ENCODE measurements around the gene HAUS7. TPM values are rescaled to one million over a fixed set of nuclear protein-coding genes. Genes with fewer than 3 reads are reported as not detected.

Gene HAUS7
- total RNA-seq, 1 donor from 2014 or later, result 60.3 TPM

- DNase-seq (ENCODE audit: extremely low spot score, unreplicated experiment), result no peak
- Mint-ChIP-seq H3K4me1 (ENCODE audit: unreplicated experiment) (no peaks in the 10 kb centered on the region), H3K4me3 (ENCODE audit: unreplicated experiment) (no peak overlapping the region), H3K36me3 (ENCODE audit: unreplicated experiment) (no peaks in the 10 kb centered on the region), H3K27ac (ENCODE audit: unreplicated experiment) (no peak overlapping the region), H3K27me3 (ENCODE audit: unreplicated experiment) (peaks cover 2% of the 10 kb centered on the region), H3K9me3 (ENCODE audit: unreplicated experiment) (peaks cover 5% of the 10 kb centered on the region)
- TF ChIP-seq, protein P1, sequence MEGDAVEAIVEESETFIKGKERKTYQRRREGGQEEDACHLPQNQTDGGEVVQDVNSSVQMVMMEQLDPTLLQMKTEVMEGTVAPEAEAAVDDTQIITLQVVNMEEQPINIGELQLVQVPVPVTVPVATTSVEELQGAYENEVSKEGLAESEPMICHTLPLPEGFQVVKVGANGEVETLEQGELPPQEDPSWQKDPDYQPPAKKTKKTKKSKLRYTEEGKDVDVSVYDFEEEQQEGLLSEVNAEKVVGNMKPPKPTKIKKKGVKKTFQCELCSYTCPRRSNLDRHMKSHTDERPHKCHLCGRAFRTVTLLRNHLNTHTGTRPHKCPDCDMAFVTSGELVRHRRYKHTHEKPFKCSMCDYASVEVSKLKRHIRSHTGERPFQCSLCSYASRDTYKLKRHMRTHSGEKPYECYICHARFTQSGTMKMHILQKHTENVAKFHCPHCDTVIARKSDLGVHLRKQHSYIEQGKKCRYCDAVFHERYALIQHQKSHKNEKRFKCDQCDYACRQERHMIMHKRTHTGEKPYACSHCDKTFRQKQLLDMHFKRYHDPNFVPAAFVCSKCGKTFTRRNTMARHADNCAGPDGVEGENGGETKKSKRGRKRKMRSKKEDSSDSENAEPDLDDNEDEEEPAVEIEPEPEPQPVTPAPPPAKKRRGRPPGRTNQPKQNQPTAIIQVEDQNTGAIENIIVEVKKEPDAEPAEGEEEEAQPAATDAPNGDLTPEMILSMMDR (IDR thresholded peaks at IDR 0.05), result no peak
Measured at GRCh38 chrX:153435845-153436244, 34.5 kb downstream of the HAUS7 start.

- H3K4me1 Mint-ChIP-seq (ENCODE audit: unreplicated experiment), result no peaks in the 10 kb centered on the region
- no peak overlapping the region for H3K27ac Mint-ChIP-seq (ENCODE audit: unreplicated experiment)
- TF ChIP-seq, protein P1 (IDR thresholded peaks at IDR 0.05), result no peak
- peaks cover 11% of the 10 kb centered on the region for H3K9me3 Mint-ChIP-seq (ENCODE audit: unreplicated experiment)
- peaks cover 2% of the 10 kb centered on the region for H3K27me3 Mint-ChIP-seq (ENCODE audit: unreplicated experiment)
- no peak overlapping the region for H3K4me3 Mint-ChIP-seq (ENCODE audit: unreplicated experiment)
- H3K36me3 Mint-ChIP-seq (ENCODE audit: unreplicated experiment), result no peaks in the 10 kb centered on the region
- DNase-seq (ENCODE audit: extremely low spot score, unreplicated experiment), result no peak
Measured at GRCh38 chrX:153434801-153435200, 35.6 kb downstream of the HAUS7 start.

DNA sequence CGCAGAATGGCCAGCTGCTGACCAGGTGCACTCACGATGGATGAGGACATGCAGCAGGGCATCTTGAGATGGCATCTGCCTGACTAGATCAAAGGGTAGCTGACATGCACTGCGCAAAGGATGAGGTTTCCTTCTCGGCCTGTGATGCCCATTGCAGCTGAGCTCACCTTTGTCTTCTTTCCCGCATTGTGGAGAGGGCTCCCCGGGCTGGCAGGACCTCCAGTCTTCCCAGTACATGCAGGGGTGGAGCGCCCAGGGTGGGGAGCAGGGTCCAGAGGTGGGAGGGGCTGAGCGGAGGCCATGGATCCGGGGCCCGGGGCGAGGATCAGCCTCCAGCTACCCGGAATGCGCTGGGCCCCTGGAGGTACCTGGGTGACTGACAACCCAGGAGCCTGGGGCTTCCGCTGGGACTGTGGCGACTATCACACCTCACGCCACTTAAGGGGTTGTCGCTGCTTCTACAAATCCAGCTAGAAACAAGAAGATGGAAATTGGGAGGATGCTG, 36.5 kb downstream of the HAUS7 start:
- TF ChIP-seq, protein P1 (IDR thresholded peaks at IDR 0.05), result no peak
- H3K9me3 Mint-ChIP-seq (ENCODE audit: unreplicated experiment), result peaks cover 11% of the 10 kb centered on the region
- no peak overlapping the region for H3K27ac Mint-ChIP-seq (ENCODE audit: unreplicated experiment)
- no peaks in the 10 kb centered on the region for H3K36me3 Mint-ChIP-seq (ENCODE audit: unreplicated experiment)
- H3K4me1 Mint-ChIP-seq (ENCODE audit: unreplicated experiment), result no peaks in the 10 kb centered on the region
- H3K27me3 Mint-ChIP-seq (ENCODE audit: unreplicated experiment), result peaks cover 2% of the 10 kb centered on the region
- DNase-seq (ENCODE audit: extremely low spot score, unreplicated experiment), result no peak
- H3K4me3 Mint-ChIP-seq (ENCODE audit: unreplicated experiment), result no peak overlapping the region

- TF ChIP-seq, protein P1 (IDR thresholded peaks at IDR 0.05), result no peak
- no peak for DNase-seq (ENCODE audit: extremely low spot score, unreplicated experiment)
- no peak overlapping the region for H3K27ac Mint-ChIP-seq (ENCODE audit: unreplicated experiment)
- peaks cover 11% of the 10 kb centered on the region for H3K9me3 Mint-ChIP-seq (ENCODE audit: unreplicated experiment)
- no peak overlapping the region for H3K4me3 Mint-ChIP-seq (ENCODE audit: unreplicated experiment)
- no peaks in the 10 kb centered on the region for H3K4me1 Mint-ChIP-seq (ENCODE audit: unreplicated experiment)
- H3K36me3 Mint-ChIP-seq (ENCODE audit: unreplicated experiment), result no peaks in the 10 kb centered on the region
- peaks cover 3% of the 10 kb centered on the region for H3K27me3 Mint-ChIP-seq (ENCODE audit: unreplicated experiment)
Measured at GRCh38 chrX:153433161-153433680, 37.2 kb downstream of the HAUS7 start.

GRCh38 chrX:153430796-153431195, 39.6 kb downstream of the HAUS7 start:
- no peaks in the 10 kb centered on the region for H3K4me1 Mint-ChIP-seq (ENCODE audit: unreplicated experiment)
- no peak for DNase-seq (ENCODE audit: extremely low spot score, unreplicated experiment)
- H3K27me3 Mint-ChIP-seq (ENCODE audit: unreplicated experiment), result peaks cover 3% of the 10 kb centered on the region
- TF ChIP-seq, protein P1 (IDR thresholded peaks at IDR 0.05), result no peak
- H3K36me3 Mint-ChIP-seq (ENCODE audit: unreplicated experiment), result no peaks in the 10 kb centered on the region
- H3K27ac Mint-ChIP-seq (ENCODE audit: unreplicated experiment), result no peak overlapping the region
- H3K9me3 Mint-ChIP-seq (ENCODE audit: unreplicated experiment), result peaks cover 19% of the 10 kb centered on the region
- no peak overlapping the region for H3K4me3 Mint-ChIP-seq (ENCODE audit: unreplicated experiment)
